Measurements from ENCODE around the gene CDKL2. TPM values are rescaled to one million over a fixed set of nuclear protein-coding genes. Genes with fewer than 3 reads are reported as not detected.

CDKL2 gene
- total and polyA plus RNA-seq, 9 of the 15 experiments (the other 6 are each of a cell fraction or from before 2014, with no cell fraction given): 0.01 to 0.16 TPM; not detected in 7

DNA sequence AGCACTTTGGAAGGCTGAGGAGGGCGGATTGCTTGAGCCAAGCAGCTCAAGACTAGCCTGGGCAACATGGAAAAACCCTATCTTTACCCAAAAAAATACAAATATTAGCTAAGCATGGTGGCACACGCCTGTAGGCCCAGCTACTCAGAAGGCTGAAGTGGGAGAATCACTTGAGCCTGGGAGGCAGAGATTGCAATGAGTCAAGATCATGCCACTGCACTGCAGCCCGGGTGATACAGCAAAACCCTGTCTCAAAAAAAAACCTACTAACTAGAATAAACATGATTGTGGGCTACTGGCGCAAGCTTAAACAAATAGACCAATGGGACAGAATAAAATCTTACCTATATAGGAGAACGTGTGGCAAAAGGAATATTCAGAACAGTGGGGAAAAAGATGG is 7.3 kb downstream of the CDKL2 start:
- intact Hi-C loops (cut with micrococcal nuclease): no loop called here
- H3K36me3 ChIP-seq (ENCODE audit: control insufficient read depth, insufficient read depth, low read length): no peaks in the 10 kb centered on the region
- ChIA-PET POLR2A (no interaction called here), CTCF (ENCODE audit: low intra/inter-chr PET ratio) (no interaction called here)
- 27% methylated on average over 5 of the region's 5 CpGs for WGBS (ENCODE audit: insufficient coverage, low coverage, missing lambda C conversion rate)
- no peak overlapping the region for H3K27ac ChIP-seq (ENCODE audit: extremely low read depth, low read depth, low read length)
- no peak for DNase-seq (ENCODE audit: extremely low read depth in 1 of 4, low spot score in 3 of 4)
- no peaks in the 10 kb centered on the region for H3K9me1 ChIP-seq (ENCODE audit: control insufficient read depth, insufficient read depth, low read length)
- in situ Hi-C loops (cut with MboI): no loop called here
- H3K4me3 ChIP-seq: no peak overlapping the region
- no peaks in the 10 kb centered on the region for H3K9me3 ChIP-seq (replicated peaks; ENCODE audit: control insufficient read depth, insufficient read depth, low read depth, low read length)
- no peak overlapping the region for H3K9ac ChIP-seq (ENCODE audit: insufficient read depth in 1 of 2, low read depth in 2 of 2, low read length in 2 of 2)
- no peaks in the 10 kb centered on the region for H4K20me1 ChIP-seq (replicated peaks; ENCODE audit: control insufficient read depth, insufficient read depth, low read length)
- no peaks in the 10 kb centered on the region for H3K27me3 ChIP-seq (ENCODE audit: control insufficient read depth in 2 of 2, insufficient read depth in 2 of 2, low read length in 2 of 2)
- TF ChIP-seq, protein P1, sequence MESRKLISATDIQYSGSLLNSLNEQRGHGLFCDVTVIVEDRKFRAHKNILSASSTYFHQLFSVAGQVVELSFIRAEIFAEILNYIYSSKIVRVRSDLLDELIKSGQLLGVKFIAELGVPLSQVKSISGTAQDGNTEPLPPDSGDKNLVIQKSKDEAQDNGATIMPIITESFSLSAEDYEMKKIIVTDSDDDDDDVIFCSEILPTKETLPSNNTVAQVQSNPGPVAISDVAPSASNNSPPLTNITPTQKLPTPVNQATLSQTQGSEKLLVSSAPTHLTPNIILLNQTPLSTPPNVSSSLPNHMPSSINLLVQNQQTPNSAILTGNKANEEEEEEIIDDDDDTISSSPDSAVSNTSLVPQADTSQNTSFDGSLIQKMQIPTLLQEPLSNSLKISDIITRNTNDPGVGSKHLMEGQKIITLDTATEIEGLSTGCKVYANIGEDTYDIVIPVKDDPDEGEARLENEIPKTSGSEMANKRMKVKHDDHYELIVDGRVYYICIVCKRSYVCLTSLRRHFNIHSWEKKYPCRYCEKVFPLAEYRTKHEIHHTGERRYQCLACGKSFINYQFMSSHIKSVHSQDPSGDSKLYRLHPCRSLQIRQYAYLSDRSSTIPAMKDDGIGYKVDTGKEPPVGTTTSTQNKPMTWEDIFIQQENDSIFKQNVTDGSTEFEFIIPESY (CRISPR knock-in tag; IDR thresholded peaks at IDR 0.05): no peak
- TF ChIP-seq SRSF1 (IDR thresholded peaks at IDR 0.05; ENCODE audit: low read depth, low read length) (no peak), FOSL1 (tag; conservative IDR thresholded peaks at IDR 0.05) (0 out of 2 replicates have a peak, but pooled peaks have one; percentile 21), DDX20 (tag; IDR thresholded peaks at IDR 0.05; ENCODE audit: low read depth) (no peak), NEUROD1 (IDR thresholded peaks at IDR 0.05; ENCODE audit: borderline replicate concordance, low read depth, low read length, partially characterized antibody) (no peak)
- FAIRE-seq: no peak
- no peaks in the 10 kb centered on the region; a peak in 1 of 5 replicates for H3K4me1 ChIP-seq (replicated peaks in 1 of 2; ENCODE audit: control insufficient read depth in 2 of 2, insufficient read depth in 2 of 2, low read length in 2 of 2)
- ATAC-seq: no peak
- no TSS peak for BruUV-seq (replicated peaks)
- no peaks in the 10 kb centered on the region for H3K79me2 ChIP-seq (ENCODE audit: control insufficient read depth, insufficient read depth, low read length)
- no peak overlapping the region for H3K4me2 ChIP-seq (ENCODE audit: insufficient read depth, low read length)
- no peak overlapping the region for H2AFZ ChIP-seq (ENCODE audit: low read depth, low read length)

Measured in K562 (cell line).